IMR-90 (cell line): Measurements from ENCODE around the gene TJP3. TPM values are rescaled to one million over a fixed set of nuclear protein-coding genes. Genes with fewer than 3 reads are reported as not detected.
A peak's percentile ranks its signal among the peaks of the same experiment; 100 is the strongest.

Experiments used
- ATAC-seq: fragments of 200-7000 bp; cut with Tn5 transposase; 2 replicates; pipeline ENCODE4 v1.9.1; 2020; ENCODE audit warnings: low read depth, mild to moderate bottlenecking, moderate library complexity
- BruUV-seq: library from RNA; stranded (reverse); fragments of 400-500 nt; replicated peaks from 2 replicates; lab custom pipeline; 2021; lab: Mats Ljungman, UMichigan
- CTCF ChIA-PET: fragments of 300-600 bp; formaldehyde crosslinking; extraction: SDS; loops from one replicate; lab custom pipeline; 2021; ENCODE audit warnings: antibody characterized with exemption; lab: Yijun Ruan, JAX
- POLR2A ChIA-PET: fragments of 300-600 bp; sonication (Branson Sonifier 250); formaldehyde crosslinking; loops from one replicate; lab custom pipeline; 2022; ENCODE audit warnings: antibody characterized with exemption; ENCODE audit not compliant: unreplicated experiment; lab: Charles Lee
- DNase-seq: peaks from one replicate; pipeline ENCODE4 v3.0.0; 2013
- H2AFZ ChIP-seq: replicated peaks from 2 replicates; pipeline ENCODE3; 2013; ENCODE audit warnings: low read length, mild to moderate bottlenecking; ENCODE audit not compliant: poor library complexity
- H2AK5ac ChIP-seq: 2 replicates; pipeline ENCODE4 v1.6.1; 2013; ENCODE audit warnings: low read depth, low read length, inconsistent platforms
- H2AK9ac ChIP-seq: replicated peaks from 2 replicates; pipeline ENCODE3; 2013; ENCODE audit warnings: mild to moderate bottlenecking, low read depth, low read length, moderate library complexity; ENCODE audit not compliant: poor library complexity
- H2BK120ac ChIP-seq: 2 replicates; pipeline ENCODE4 v1.6.1; 2013; ENCODE audit warnings: low read depth, low read length, inconsistent platforms
- H2BK15ac ChIP-seq: 3 replicates; pipeline ENCODE4 v1.6.1; 2013; ENCODE audit warnings: low read depth, low read length, inconsistent platforms
- H2BK20ac ChIP-seq: 2 replicates; pipeline ENCODE4 v1.6.1; 2013; ENCODE audit warnings: low read depth, mild to moderate bottlenecking, inconsistent platforms, low read length, moderate library complexity
- H2BK5ac ChIP-seq: 2 replicates; pipeline ENCODE4 v1.6.1; 2013; ENCODE audit warnings: mild to moderate bottlenecking, low read depth, low read length, inconsistent platforms; ENCODE audit not compliant: poor library complexity, severe bottlenecking
- H3K14ac ChIP-seq: replicated peaks from 2 replicates; pipeline ENCODE4 v1.6.1; 2013; ENCODE audit warnings: low read depth, low read length, inconsistent platforms
- H3K18ac ChIP-seq: 2 replicates; pipeline ENCODE4 v1.6.1; 2013; ENCODE audit warnings: low read depth, low read length, control low read depth
- H3K23ac ChIP-seq: 2 replicates; pipeline ENCODE4 v1.6.1; 2013; ENCODE audit warnings: low read depth, low read length, inconsistent platforms
- H3K27ac ChIP-seq: 2 replicates; pipeline ENCODE4 v1.5.1; 2013; ENCODE audit warnings: mild to moderate bottlenecking, control low read depth, low read length; ENCODE audit not compliant: insufficient read depth
- H3K27me3 ChIP-seq: 2 replicates; pipeline ENCODE4 v1.6.1; 2013; ENCODE audit warnings: low read length; ENCODE audit not compliant: control insufficient read depth, insufficient read depth
- H3K36me3 ChIP-seq: 2 replicates; pipeline ENCODE4 v1.6.1; 2013; ENCODE audit warnings: low read length, mixed read lengths; ENCODE audit not compliant: control insufficient read depth, insufficient read depth
- H3K4ac ChIP-seq: 2 replicates; pipeline ENCODE4 v1.6.1; 2013; ENCODE audit warnings: low read depth, low read length, inconsistent platforms
- H3K4me1 ChIP-seq: 2 replicates; pipeline ENCODE4 v1.6.1; 2013; ENCODE audit warnings: low read length, mixed read lengths; ENCODE audit not compliant: control insufficient read depth, insufficient read depth
- H3K4me2 ChIP-seq: 2 replicates; pipeline ENCODE4 v1.6.1; 2013; ENCODE audit warnings: low read depth, mild to moderate bottlenecking, control low read depth, low read length, moderate library complexity
- H3K4me3 ChIP-seq: 2 replicates; pipeline ENCODE4 v1.5.1; 2013; ENCODE audit warnings: low read depth, mild to moderate bottlenecking, control low read depth, low read length, moderate library complexity; ENCODE audit not compliant: insufficient read depth
- H3K56ac ChIP-seq: 2 replicates; pipeline ENCODE4 v1.6.1; 2013; ENCODE audit warnings: low read length, inconsistent platforms; ENCODE audit not compliant: insufficient read depth; ENCODE audit errors: extremely low read depth
- H3K79me1 ChIP-seq, 2 experiments: 2 replicates each; pipeline ENCODE4 v1.6.1; 2013; ENCODE audit warnings: low read length in 2 of 2, inconsistent platforms in 1 of 2, low read depth in 1 of 2
- H3K9ac ChIP-seq: 2 replicates; pipeline ENCODE4 v1.6.1; 2013; ENCODE audit warnings: low read depth, low read length, control low read depth
- H3K9me1 ChIP-seq: 2 replicates; pipeline ENCODE4 v1.6.1; 2013; ENCODE audit warnings: low read length, inconsistent platforms; ENCODE audit not compliant: insufficient read depth
- H3K9me3 ChIP-seq: 2 replicates; pipeline ENCODE4 v1.6.1; 2013; ENCODE audit warnings: low read length; ENCODE audit not compliant: control insufficient read depth, insufficient read depth
- H4K20me1 ChIP-seq: 2 replicates; pipeline ENCODE4 v1.6.1; 2013; ENCODE audit warnings: low read length, inconsistent platforms; ENCODE audit not compliant: insufficient read depth
- H4K5ac ChIP-seq: 2 replicates; pipeline ENCODE4 v1.6.1; 2013; ENCODE audit warnings: mild to moderate bottlenecking, low read depth, low read length, control low read depth
- H4K8ac ChIP-seq, 2 experiments: 2 replicates each; pipeline ENCODE4 v1.6.1; 2013; ENCODE audit warnings: low read depth in 2 of 2, low read length in 2 of 2, control low read depth in 1 of 2, inconsistent platforms in 1 of 2
- H4K91ac ChIP-seq: 2 replicates; pipeline ENCODE4 v1.6.1; 2013; ENCODE audit warnings: low read depth, low read length, inconsistent platforms; ENCODE audit not compliant: insufficient read depth
- BHLHE40 ChIP-seq: fragments of 150-350 bp; IDR thresholded peaks from 2 replicates; pipeline ENCODE4 v1.6.1; 2016; ENCODE audit warnings: mild to moderate bottlenecking, low read depth, low read length
- CTCF ChIP-seq: conservative IDR thresholded peaks from 2 replicates; pipeline ENCODE4 v1.5.1; 2012; ENCODE audit warnings: mild to moderate bottlenecking, low read depth, low read length, improper control_type of control experiment
- ELK1 ChIP-seq: fragments of 150-350 bp; IDR thresholded peaks from 2 replicates; pipeline ENCODE4 v1.6.1; 2016; ENCODE audit warnings: low read depth, mild to moderate bottlenecking, low read length, moderate library complexity, borderline replicate concordance
- MAFK ChIP-seq: IDR thresholded peaks from 2 replicates; pipeline ENCODE4 v1.6.1; 2012; ENCODE audit warnings: low read depth, low read length, improper control_type of control experiment
- MAZ ChIP-seq: IDR thresholded peaks from 2 replicates; pipeline ENCODE4 v1.6.1; 2012; ENCODE audit warnings: low read depth, mild to moderate bottlenecking, low read length, improper control_type of control experiment, moderate library complexity, borderline replicate concordance
- MXI1 ChIP-seq: IDR thresholded peaks from 2 replicates; pipeline ENCODE4 v1.6.1; 2012; ENCODE audit warnings: low read depth, mild to moderate bottlenecking, low read length, moderate library complexity, borderline replicate concordance
- NFE2L2 ChIP-seq: fragments of 150-350 bp; IDR thresholded peaks from 2 replicates; pipeline ENCODE4 v1.6.1; 2016; ENCODE audit warnings: low read depth, mild to moderate bottlenecking, low read length
- POLR2A ChIP-seq: IDR thresholded peaks from 2 replicates; pipeline ENCODE4 v1.6.1; 2012; ENCODE audit warnings: mild to moderate bottlenecking, low read depth, low read length
- RCOR1 ChIP-seq: IDR thresholded peaks from 2 replicates; pipeline ENCODE4 v1.6.1; 2012; ENCODE audit warnings: mild to moderate bottlenecking, low read length, improper control_type of control experiment; ENCODE audit not compliant: insufficient replicate concordance
- SMC3 ChIP-seq: fragments of 150-350 bp; IDR thresholded peaks from 2 replicates; pipeline ENCODE4 v1.6.1; 2016; ENCODE audit warnings: low read depth, mild to moderate bottlenecking, antibody characterized with exemption, low read length, moderate library complexity
- USF2 ChIP-seq: fragments of 150-350 bp; IDR thresholded peaks from 2 replicates; pipeline ENCODE4 v1.6.1; 2017; ENCODE audit warnings: mild to moderate bottlenecking, antibody characterized with exemption, low read length, low read depth
- WGBS, 2 experiments: methylation state at CpG; one replicate each; pipeline versions ENCODE4 v1.1.5 to v1.1.7; 2013; ENCODE audit warnings: missing lambda C conversion rate in 2 of 2; ENCODE audit not compliant: insufficient read length in 1 of 2; ENCODE audit errors: extremely low coverage in 2 of 2; 5-methylcytosine and 5-hydroxymethylcytosine counted together
- dilution Hi-C: fragments of 300-500 bp; cut with HindIII; formaldehyde crosslinking; loops from one replicate; pipeline ENCODE4 v1.14.3; 2018; ENCODE audit warnings: low sequenced_read_pairs; ENCODE audit not compliant: unreplicated experiment
- in situ Hi-C: fragments of 300-500 bp; cut with MboI; formaldehyde crosslinking; loops from 3 replicates; pipeline ENCODE4 v1.14.3; 2019; ENCODE audit warnings: low sequenced_read_pairs, inconsistent platforms, mixed read lengths
- intact Hi-C: fragments of 100-400 bp; cut with micrococcal nuclease; formaldehyde crosslinking; loops from 2 replicates; pipeline ENCODE4 v1.10.0; 2022
- polyA plus RNA-seq, 3 experiments: library from polyadenylated mRNA; depleted of rRNA; stranded (reverse); fragments of >200 nt; gene quantifications; 2 replicates each; pipeline ENCODE4 v1.2.3, GENCODE V29; 2012; ENCODE audit warnings: low replicate concordance in 1 of 3
- total RNA-seq: library from RNA; depleted of rRNA; stranded (reverse); fragments of >200 nt; gene quantifications from 2 replicates; pipeline ENCODE4 v1.2.3, GENCODE V29; 2012

The TJP3 gene
- total and polyA plus RNA-seq, 2 of the 4 experiments (the other 2 are of a cell fraction): not detected

- Histone ChIP-seq H3K56ac (no peak overlapping the region), H4K20me1 (no peaks in the 10 kb centered on the region), H3K9ac (no peak overlapping the region), H3K4me2 (no peak overlapping the region), H3K79me1 (no peaks in the 10 kb centered on the region), H2AFZ (peak overlapping the region; percentile 75), H2BK120ac (no peak overlapping the region), H2BK15ac (no peak overlapping the region), H3K23ac (no peak overlapping the region), H3K4me3 (no peak overlapping the region), H3K36me3 (no peaks in the 10 kb centered on the region), H3K27me3 (peaks cover 38% of the 10 kb centered on the region), H3K4me1 (no peaks in the 10 kb centered on the region), H3K27ac (no peak overlapping the region), H2AK9ac (peak overlapping the region; percentile 72), H4K5ac (no peak overlapping the region), H3K9me1 (no peaks in the 10 kb centered on the region), H3K9me3 (no peaks in the 10 kb centered on the region), H3K4ac (no peak overlapping the region), H4K8ac (no peak overlapping the region), H3K14ac (no peak overlapping the region), H2BK20ac (no peak overlapping the region), H2BK5ac (no peak overlapping the region), H3K18ac (no peak overlapping the region), H2AK5ac (no peak overlapping the region; the same call in 1 of the 2 replicates), H4K91ac (no peak overlapping the region)
- dilution Hi-C loops (no loop called here), in situ Hi-C loops (no loop called here), intact Hi-C loops (no loop called here)
- POLR2A ChIA-PET: no interaction called here
- TF ChIP-seq RCOR1 (no peak), CTCF (no peak), MAFK (no peak), ELK1 (no peak), USF2 (no peak), MAZ (no peak), BHLHE40 (no peak), SMC3 (no peak), POLR2A (no peak), NFE2L2 (no peak), MXI1 (no peak)
- ATAC-seq (no peak), DNase-seq (no peak)
- BruUV-seq: no TSS peak
- CTCF ChIA-PET: no interaction called here
- WGBS, 2 experiments: 7% methylated on average over 6 of the region's 30 CpGs; no CpG with 5 or more reads in 1 of the 2 experiments
These were observed 14.4 kb downstream of the TJP3 start for GRCh38 chr19:3722443-3723109.
